ENCODE measurements around the gene PTPRK.

Gene PTPRK

DNA sequence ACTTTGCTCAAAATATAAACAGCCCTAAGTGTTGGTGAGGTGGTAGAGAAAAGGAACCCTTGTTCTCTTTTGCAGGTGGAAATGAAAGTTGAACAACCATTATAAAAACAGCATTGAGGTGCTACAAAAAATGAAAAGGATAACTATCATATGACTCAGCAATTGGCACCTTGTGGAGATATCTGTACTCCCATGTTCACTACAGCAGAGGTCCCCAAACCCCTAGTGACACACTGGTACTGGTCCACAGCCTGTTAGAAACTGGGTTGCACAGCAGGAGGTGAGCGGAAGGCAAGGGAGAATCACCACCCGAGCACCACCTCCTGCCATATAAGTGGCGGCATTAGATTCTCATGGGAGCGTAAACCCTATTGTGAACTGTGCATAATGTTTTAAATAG lies 352.2 kb downstream of the PTPRK start:
- DNase-seq: no peak

DNA sequence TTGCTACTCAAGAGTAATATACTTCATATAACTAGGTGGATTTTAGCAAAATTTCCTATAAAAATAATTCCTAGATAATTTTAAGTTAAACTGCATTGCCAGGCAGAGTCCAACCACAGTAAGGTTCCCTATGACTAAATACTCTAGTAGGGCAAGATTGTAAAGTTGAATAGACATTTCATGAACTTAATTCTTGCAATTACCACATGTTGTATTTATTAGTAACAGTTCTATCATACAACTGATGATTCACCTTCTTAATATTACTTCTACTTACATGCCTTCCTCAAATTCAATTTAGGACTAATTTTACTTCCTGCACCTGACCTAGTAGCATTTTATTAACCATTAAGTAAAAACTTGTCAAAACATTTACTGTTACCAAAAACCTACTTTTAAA lies 352.8 kb downstream of the PTPRK start:
- no peak for DNase-seq

DNA sequence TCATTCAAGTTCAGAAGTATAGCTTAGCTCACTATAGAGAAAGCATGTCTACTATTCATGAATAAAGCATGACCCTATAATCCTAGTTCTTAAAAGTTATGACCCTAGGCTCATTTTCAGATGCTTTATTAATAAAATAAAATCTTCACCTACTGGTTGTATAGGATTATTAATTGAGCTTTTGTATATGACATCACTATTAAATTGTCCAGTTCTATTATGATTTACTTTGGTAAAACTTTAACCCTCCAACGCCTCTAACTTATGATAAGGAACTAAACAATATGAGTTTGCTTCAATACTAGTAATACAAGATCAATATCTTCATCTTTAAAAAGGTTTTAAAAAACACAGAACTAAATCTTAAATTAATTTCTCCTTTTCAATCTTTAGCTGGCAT lies 356.1 kb downstream of the PTPRK start:
- no peak for DNase-seq

DNA sequence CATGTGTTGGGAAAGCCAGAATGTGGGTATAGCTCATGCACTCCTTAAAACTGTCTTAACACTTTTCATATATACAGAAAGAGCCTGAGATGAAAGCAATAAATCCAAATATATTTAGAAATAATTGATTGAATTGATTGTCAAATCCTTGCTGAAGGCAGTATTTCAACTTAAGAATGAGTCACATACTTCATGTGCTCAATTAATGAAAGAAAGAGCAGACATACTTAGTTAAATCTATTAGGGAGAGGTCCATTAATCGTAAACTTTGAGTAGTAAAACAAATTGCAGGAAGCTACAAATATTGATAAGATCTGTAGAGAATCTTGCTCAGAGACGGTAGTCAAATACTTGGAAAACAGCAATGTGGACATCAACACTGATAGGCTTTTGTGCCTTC lies 358.0 kb downstream of the PTPRK start:
- DNase-seq: no peak

DNA sequence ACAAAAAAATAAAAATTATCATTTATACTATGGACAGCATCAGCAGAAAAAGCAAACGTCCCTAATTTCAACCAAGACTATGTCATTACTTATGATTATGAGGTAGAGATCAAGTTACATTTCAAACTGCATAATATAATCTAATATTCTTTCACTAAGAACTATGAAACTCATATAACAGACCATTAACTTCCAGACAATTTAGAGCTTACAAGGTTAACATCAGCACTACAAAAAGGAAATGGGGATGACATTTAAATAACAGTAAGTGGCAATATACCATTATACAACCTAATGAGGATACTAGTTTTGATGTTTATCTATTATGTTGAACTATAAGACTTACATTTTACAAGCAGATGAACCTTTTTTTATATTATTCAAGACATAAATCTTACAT lies 358.6 kb downstream of the PTPRK start:
- no peak for DNase-seq

DNA sequence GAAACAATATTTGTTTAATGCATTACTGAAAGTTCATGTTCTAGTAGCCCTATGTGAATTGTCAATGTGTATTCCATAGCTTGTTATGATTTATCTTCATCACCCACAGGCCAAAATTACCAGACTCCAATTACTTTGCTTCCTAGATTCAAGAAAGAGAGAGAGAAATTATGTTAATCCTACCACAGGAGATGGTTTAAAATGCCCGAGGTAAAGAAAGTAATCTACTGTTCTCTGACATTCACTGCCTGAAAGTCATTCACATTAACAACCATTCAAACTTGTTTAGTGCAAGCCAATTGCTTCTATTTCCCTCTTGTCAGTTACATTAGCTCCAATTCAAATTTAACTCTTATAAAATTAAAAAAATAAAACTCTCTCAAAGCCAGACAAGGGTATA lies 359.1 kb downstream of the PTPRK start:
- DNase-seq: no peak

DNA sequence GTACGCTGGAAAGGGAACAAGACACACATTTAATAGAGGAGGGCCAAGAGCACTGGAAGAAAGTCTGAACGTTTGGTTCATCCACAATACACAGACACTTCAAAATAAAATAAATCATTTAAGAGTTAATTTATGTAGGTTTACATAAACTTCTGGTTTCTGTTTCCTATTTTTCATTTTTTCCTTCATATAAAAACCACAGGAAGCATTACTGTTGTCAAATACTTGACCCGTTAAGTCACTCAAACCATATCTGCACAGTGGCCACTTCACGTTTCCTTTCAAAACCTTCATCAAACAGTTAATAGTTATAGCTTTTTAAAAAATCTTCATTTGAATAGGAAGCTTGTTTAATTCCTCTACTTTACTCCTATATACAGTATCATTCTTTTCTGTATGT lies 361.9 kb downstream of the PTPRK start:
- no peak for DNase-seq

DNA sequence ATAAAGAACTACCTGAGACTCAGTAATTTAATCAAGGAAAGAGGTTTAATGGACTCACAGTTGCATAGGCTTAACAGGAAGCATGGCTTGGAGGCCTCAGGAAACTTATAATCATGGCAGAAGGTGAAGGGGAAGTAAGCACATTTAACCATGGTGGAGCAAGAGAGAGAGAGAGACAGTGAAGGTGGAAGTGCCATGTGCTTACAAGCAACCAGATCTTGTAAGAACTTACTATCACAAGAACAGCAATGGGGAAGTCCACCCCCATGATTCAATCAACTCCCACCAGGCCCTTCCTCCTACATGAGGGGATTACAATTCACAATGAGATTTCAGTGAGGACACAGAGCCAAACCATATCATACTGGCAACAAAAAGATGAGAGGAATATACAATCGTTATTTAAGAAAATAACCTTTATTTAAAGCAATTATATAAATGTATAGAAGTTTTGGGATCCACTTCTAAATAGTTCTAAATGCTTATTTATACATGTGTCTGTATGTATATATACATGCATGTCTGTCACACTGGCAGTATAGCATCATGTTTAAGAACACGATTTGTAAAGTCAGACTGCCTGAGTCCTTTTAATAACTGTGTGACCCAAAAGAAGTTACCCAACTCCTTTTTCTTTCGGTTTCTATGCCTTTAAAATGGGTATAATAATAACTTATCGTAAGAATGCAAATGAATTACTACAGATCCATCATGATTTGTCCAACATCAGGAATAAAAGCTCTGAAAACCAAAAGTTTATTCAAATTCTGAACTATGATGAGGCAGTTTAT lies 363.9 kb downstream of the PTPRK start:
- DNase-seq: no peak

DNA sequence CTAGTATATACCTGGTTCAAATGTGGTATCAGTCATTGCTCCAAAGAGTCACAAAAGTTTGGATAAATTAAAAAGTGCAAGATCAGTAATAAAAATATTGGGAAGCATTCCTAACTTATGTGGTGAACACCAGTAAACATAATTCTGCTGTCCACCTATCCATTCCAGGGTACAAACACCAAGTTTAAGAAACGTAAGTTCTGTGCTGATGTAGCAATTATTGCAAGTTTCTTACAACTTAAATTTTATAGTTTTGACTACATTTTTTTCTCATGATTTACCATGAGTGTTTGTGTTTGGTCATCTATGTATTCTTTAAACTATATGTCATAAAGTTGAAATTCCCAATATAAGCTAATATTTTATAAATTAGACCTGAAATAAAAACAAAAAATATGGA lies 364.6 kb downstream of the PTPRK start:
- DNase-seq: no peak

DNA sequence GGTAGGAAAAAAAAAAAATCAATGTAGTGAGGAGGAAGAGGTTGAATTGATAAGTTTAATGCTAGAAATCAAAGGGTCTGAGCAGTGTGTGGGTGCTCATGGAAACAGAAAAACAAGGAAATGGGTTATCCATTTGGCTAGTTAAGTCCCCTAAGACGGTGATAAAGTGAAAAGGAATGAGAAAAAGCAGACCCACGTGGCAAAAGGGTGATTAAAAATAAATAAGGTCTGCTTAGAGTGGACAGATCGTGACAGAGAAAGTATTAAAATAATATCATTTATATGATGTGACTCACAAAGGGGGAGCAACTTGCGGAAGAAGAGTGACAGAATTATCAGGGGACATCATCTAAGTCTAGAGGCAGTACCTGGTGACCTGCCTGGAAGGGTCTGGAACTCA lies 367.8 kb downstream of the PTPRK start:
- DNase-seq: no peak

DNA sequence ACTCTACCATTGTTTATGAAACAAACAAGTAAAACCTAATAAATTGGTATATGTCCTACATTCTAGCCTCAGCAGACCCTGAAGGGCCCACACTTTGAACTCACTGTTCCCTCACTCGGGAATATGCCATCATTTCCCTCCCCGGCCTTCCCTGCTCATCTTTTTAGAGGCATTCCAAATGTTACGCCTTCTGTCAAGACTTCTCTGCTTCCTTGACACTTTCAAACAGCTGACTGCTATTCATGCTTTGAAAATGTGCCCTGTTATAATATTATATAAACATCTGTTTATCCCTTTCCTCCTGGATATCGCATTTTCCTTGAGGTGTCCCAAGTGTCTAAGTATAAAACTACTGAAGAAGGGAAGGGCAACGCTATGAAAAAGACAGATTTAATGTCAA lies 370.0 kb downstream of the PTPRK start:
- DNase-seq: no peak

DNA sequence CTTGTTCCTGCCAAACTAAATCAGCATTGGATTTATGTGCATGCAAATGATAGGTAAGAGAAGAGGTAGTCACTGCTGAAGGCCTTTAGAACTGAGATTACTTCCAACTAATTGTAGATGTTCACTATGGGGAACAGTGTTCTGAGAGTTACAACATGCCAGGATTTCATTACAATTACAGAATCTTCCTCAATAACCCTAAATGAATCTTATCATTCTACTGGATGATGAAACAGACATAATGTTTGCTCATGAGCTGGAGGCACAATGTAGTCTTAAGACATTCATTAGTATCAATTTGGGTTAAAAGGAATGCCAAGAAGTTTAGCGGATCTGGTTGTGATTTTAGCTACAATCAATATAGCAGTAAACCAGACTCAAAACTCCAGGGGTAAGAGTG lies 370.6 kb downstream of the PTPRK start:
- DNase-seq: no peak

DNA sequence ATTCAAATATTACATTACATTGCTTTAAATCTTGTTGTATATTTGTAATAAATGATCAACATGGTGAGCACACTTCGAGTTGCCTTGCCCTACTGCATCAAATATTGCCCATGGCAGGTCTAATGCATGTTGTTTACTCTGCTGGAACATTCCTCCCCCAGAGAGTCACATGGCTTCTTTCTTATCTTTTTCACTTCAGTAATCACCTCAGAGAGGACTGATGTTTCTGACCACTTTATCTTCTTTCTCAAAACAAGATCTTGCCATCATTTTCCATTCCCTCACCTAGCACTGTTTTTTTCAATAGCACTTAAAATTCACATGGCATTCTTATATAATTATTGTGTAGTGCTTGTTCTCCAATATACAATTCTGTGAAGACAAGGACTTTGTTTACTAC lies 376.1 kb downstream of the PTPRK start:
- DNase-seq: no peak

DNA sequence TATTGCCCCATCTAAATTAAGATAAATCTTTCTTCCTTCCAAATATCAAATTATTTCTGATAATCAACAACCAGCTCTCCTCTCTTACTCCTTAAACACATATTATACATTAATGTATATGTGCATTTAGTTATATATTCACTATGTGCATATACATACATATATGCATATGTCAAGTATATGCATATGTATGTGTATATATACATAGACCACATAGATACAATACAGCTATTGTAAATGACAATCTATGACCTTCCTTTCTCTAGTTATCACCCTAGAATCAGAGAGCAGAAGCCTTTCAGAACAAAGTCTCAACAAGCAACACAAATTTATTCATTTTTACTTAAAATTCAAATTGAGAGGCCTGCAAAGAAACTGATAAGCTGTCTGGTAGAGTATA lies 378.5 kb downstream of the PTPRK start:
- no peak for DNase-seq

DNA sequence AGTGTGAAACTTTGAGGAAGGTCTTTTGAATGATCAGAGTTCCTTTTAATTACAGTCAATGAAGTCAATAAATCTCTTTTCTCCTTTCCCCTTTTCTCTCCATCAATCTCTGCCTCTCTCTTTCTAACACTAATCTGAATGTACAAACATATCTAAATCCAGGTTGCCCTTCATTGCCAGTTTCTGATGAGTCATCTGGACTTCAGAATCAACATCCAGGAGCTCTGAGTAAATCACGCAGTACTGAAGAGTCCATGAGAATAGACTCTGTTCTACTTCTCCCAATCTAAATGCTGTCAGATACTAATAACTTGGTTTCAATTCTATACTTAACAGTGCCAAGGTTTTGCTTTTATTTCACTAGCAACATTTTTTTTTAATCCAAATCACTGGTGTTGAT lies 380.9 kb downstream of the PTPRK start:
- no peak for DNase-seq

DNA sequence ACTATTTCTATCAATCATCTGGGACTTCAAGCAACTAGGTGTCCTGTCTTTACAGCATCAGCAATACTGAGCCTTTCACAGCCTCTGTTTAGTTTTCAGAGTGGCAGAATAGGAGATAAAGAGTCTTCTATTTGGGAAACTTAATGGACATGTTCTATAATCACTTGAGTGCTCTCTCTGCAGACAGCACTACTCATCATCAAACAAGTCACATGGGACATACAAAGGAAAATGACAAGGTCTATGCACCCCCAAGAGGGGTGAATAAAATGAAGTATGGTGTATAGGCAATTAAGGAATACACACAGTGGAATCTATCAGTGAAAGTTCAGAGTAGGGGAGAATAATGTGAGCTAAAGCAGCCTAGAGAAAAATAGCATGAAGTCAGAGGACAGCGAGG lies 381.7 kb downstream of the PTPRK start:
- no peak for DNase-seq

DNA sequence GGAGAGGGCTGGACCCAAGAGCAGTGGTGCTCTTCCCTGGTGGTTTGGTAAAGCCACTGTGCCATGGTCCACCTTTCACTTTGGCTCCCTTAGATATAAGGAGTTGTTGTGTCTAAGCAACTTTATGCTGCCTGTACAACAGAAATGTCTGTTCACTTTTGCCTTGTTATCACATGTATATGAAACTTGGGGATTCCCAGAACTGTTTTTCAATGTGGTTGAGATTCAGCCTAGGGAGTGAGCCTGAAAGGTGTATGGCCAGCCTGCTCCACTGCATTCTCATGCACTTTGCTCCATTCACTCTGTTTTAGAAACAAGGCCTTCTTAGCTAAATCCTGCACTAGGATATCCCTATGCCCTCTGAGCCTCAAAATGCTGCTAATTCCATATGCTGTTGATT lies 385.1 kb downstream of the PTPRK start:
- no peak for DNase-seq

DNA sequence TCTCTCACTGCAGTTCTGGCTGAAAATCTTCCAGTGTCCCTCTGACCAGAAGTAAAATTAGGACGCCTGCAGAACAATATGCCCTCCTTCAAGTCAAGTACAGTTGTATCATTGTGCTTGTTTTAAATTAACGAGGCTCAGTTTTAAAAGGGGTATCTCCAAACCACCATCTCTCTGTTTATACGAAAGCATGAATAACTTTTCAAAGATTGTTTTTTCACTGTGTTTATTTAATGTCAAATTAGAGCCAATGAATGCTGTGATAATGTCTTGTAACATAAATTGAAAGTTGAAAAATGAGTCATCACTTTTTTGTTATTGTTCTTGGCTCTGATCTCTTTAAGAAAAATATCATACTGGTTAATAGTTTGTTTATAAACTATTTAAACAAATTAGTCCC lies 388.8 kb downstream of the PTPRK start:
- DNase-seq: no peak

DNA sequence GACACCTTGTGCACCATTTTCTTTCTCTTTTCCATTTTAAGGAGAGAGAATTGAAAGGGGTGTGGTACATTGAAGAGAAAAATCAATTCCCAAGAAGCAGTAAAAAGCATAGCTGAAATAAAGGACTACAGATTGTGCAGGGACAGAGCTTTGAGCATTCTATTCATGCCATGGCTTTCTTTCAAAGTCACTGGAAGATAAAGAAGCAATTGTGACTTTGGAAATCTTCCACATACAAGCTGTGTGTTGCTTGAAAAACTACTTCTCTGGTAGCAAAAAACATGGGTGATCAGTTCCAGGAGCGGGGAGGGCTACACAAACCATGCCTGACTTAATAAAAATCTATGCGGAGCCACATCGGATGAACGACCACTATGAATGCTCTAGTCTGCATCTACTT lies 389.4 kb downstream of the PTPRK start:
- no peak for DNase-seq

DNA sequence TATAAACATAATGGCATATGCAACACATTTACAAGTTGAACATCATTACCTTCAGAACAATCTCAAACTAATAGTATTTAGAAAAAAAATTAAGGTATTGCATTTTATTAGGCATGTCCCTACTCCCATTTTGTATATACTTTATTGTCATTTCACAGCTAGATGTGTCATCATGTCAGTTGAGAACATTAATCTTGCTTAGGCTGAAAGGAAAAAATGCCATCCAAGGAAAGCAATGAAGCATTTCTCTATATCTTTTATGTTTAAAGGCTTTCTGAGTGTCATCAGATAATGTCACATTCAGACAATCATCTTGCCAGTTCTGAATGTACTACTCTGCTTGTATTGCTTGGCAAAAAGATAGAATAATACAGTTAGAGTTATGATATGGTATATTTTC lies 390.7 kb downstream of the PTPRK start:
- DNase-seq: no peak

DNA sequence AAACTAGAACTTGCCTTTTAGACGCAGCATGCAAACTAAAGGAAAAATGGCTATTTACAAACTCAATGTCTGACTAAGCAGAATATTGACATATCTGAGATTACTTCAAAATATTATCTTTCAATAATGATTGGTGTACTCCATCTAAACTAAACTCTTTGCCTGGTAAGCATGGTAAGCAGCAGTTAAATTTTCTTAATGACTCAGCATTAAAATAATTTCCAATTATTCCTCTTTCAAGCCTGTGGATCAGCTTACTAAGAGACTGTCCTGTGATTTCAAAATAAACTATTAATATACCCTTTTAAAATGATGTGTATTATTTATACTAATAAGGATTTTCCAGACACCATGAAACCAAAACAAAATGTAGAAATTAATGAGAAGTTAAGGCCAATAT lies 392.7 kb downstream of the PTPRK start:
- no peak for DNase-seq

DNA sequence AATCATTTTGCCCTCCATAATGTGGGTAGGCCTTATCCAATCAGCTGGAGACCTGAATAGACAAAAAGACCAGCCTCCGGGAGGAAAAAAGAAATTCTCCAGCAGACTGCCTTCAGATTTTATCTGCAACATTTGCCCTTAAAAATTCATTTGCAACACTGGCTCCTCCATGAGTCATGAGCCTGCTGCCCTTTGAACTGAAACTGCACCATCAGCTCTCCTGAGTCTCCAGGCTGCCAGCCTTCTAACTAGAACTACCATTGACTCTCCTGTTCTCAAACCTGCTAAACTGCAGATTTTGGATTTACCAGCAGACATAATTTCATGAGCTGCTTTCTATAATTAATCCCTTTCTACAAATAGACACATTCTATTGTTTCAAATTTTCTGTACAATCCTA lies 395.7 kb downstream of the PTPRK start:
- DNase-seq: no peak

DNA sequence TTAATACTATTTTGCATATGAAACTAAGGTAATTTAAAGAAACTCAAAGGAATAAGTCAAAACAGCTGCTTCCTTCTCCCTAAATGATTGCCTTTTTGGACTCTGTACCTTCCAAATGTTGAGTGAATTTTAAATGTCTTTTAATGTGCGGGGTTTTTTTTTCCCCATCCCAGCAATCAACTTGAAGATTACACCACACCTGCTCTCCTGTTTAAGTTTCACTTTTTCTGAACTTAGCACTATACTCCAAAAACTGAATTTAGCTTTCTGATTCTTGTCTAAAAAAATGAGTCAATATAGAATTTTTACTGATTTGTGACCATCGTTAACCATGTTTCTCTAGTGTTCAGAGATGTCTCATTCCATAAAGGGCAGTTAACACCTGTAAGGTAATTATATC lies 398.8 kb downstream of the PTPRK start:
- no peak for DNase-seq

DNA sequence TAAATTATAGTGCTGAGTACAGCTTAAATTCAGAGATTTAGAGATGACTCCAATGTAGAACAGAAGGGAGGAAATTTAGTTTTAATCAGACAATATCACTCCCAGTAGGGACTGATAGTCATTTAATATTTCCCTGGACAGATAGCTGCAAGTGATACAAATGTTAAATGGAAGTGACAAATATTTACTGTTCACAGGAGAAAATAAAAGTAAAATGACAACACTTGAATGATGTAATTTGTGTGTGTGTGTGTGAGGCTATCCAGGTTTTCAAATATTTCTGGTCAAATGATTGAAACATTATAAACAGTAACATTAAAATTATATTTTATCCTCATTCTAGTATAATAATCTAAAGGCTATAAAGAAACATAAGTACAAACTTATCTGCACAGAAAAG lies 399.2 kb downstream of the PTPRK start:
- DNase-seq: no peak

DNA sequence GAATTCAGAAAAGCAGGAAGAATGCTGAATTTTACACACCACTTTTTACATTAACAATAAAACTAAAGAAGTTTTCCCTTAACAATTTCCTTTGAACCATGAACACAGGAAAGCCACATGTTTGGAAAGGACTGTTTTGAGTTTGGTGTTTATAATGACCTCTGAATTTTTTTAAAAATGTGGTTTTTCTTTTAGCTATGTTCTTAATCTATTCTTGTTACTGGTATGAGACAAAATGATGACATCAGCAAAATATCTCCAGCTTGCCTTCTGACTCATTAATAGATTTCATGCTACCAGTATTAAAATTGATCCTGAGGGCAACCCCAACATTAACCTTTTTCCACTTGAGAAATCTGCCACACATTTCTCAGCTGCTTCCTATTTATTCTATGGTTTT lies 402.0 kb downstream of the PTPRK start:
- no peak for DNase-seq

DNA sequence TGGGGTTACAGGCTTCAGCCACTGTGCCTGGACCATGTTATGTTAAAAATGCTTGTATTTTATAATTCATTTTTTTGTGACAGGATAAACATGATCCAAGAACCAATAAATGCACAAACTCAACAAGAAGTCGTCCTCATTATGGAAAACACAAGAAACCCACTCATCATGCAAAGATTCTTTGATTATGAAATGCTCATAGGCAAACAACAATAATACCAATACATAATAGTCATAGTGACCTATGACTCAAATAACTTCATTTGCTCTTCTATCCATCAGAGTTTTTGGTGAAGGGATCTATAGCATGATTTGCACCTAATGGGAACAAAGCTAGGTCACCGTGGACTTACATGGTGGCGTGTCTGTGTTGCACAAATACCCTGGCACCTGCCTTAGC lies 402.5 kb downstream of the PTPRK start:
- no peak for DNase-seq

Data from GF-D8 (cell line).